Measurements from ENCODE around the gene CACNA2D4. TPM values are rescaled to one million over a fixed set of nuclear protein-coding genes. Genes with fewer than 3 reads are reported as not detected.

The CACNA2D4 gene
- total RNA-seq, 1 donor from 2014 or later = not detected

GRCh38 chr12:1934831-1935230 lies 16.4 kb upstream of the CACNA2D4 start:
- H3K27me3 ChIP-seq = no peaks in the 10 kb centered on the region
- no peak for DNase-seq (ENCODE audit: low spot score in 2 of 2)
- peaks cover 0 to 6% of the 10 kb centered on the region in 2 donors for H3K36me3 ChIP-seq
- H3K4me3 ChIP-seq = no peak overlapping the region
- H3K27ac ChIP-seq = peak overlapping the region; percentile 78 to 79
- no peaks in the 10 kb centered on the region for H3K9me3 ChIP-seq
- intact Hi-C loops (cut with DNase I) = loop anchor here (5.0 kb wide), 2 partner anchors 83 to 278 kb away; no protein-coding TSS in a partner anchor
- H3K4me1 ChIP-seq = peaks cover 9 to 35% of the 10 kb centered on the region in 2 donors
- TF ChIP-seq CTCF (IDR thresholded peaks at IDR 0.05) = no peak

GRCh38 chr12:1934068-1934467 lies 15.6 kb upstream of the CACNA2D4 start:
- TF ChIP-seq CTCF (IDR thresholded peaks at IDR 0.05) = no peak
- intact Hi-C loops (cut with DNase I) = no loop called here
- no peaks in the 10 kb centered on the region for H3K9me3 ChIP-seq
- DNase-seq (ENCODE audit: low spot score in 2 of 2) = no peak
- H3K36me3 ChIP-seq = peaks cover 0 to 6% of the 10 kb centered on the region in 2 donors
- no peak overlapping the region for H3K4me3 ChIP-seq
- peak overlapping the region; percentile 4 to 40 for H3K27ac ChIP-seq
- no peaks in the 10 kb centered on the region for H3K27me3 ChIP-seq
- H3K4me1 ChIP-seq = peaks cover 9 to 33% of the 10 kb centered on the region in 2 donors

- TF ChIP-seq CTCF (IDR thresholded peaks at IDR 0.05) = no peak
- peak in 1 of 2 donors; percentile 63 for DNase-seq (ENCODE audit: low spot score in 2 of 2)
- Histone ChIP-seq H3K4me3 (no peak overlapping the region), H3K27me3 (no peaks in the 10 kb centered on the region), H3K36me3 (peaks cover 0 to 5% of the 10 kb centered on the region in 2 donors), H3K9me3 (no peaks in the 10 kb centered on the region), H3K4me1 (peaks cover 9 to 33% of the 10 kb centered on the region in 2 donors), H3K27ac (peak overlapping the region; percentile 4 to 40)
- intact Hi-C loops (cut with DNase I) = no loop called here
These were observed 15.0 kb upstream of the CACNA2D4 start for GRCh38 chr12:1933342-1934051.

- intact Hi-C loops (cut with DNase I) = no loop called here
- no peak for TF ChIP-seq CTCF (IDR thresholded peaks at IDR 0.05)
- DNase-seq (ENCODE audit: low spot score in 2 of 2) = peak in 1 of 2 donors; percentile 83
- Histone ChIP-seq H3K27ac (no peak overlapping the region), H3K4me1 (peaks cover 9 to 39% of the 10 kb centered on the region in 2 donors), H3K4me3 (peak overlapping the region; percentile 9 to 24), H3K9me3 (no peaks in the 10 kb centered on the region), H3K36me3 (no peaks in the 10 kb centered on the region), H3K27me3 (no peaks in the 10 kb centered on the region)
These were observed 13.9 kb upstream of the CACNA2D4 start for GRCh38 chr12:1932264-1932777.

GRCh38 chr12:1931642-1932041 lies 13.2 kb upstream of the CACNA2D4 start:
- no peak for DNase-seq (ENCODE audit: low spot score in 2 of 2)
- Histone ChIP-seq H3K4me1 (peaks cover 9 to 35% of the 10 kb centered on the region in 2 donors), H3K27ac (no peak overlapping the region), H3K9me3 (no peaks in the 10 kb centered on the region), H3K36me3 (no peaks in the 10 kb centered on the region), H3K4me3 (no peak overlapping the region), H3K27me3 (no peaks in the 10 kb centered on the region)
- intact Hi-C loops (cut with DNase I) = no loop called here
- TF ChIP-seq CTCF (IDR thresholded peaks at IDR 0.05) = no peak

All from ascending aorta (tissue), 2 donors.